Measurements from ENCODE around the gene PARL.
"Not testable (repeated sequence)": the region's sequence is repeated elsewhere in the genome, so short reads cannot be mapped to it uniquely, and the experiment has no call there.

Gene PARL

GRCh38 chr3:183904833-183905780 lies 20.4 kb upstream of the PARL start:
- DNase-seq (ENCODE audit: low spot score), result no peak

DNA sequence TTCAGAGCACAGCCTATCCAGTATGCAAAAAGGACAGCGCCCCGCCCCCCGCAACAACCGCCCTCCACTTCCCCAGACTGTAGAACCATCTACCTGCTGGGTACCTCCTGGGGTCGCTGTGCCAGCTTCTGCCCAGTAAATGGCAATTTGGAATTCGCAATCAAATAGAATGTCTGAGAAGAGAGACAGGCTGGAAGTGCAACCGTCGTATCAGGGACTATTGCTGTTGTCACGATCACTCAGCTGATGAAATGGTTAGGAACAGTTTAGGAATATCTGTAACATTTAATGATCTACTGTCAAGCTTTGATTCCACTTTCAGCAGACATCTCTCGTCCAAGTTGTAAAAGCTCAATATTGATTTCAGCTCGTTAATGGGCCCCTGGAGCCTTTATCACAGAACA lies 13.3 kb upstream of the PARL start:
- no peak for DNase-seq (ENCODE audit: low spot score)

DNA sequence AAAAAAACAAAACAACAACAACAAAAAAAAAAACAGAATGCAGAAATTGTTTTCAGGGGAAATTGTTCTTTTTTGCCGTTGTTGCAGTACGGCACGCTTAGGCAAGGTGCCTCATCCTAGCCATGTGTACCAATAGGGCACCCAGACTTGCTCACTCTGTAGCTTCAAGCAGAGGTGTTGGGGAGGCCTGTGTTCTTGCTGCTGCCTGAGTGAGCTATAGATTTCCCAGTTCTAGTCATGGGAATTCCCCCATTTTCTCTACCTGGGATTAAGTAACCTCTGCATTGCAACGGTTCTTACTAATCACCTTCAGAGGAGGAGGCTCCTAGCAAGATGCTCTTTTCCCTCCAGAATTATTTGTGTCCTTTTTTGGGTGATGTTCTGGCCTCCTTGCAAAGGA lies 12.9 kb upstream of the PARL start:
- DNase-seq (ENCODE audit: low spot score), result no peak

- DNase-seq (ENCODE audit: low spot score), result no peak
Measured at GRCh38 chr3:183896610-183897009, 11.9 kb upstream of the PARL start.

- DNase-seq (ENCODE audit: low spot score), result no peak
Measured at GRCh38 chr3:183896184-183896583, 11.5 kb upstream of the PARL start.

GRCh38 chr3:183895774-183896173 lies 11.1 kb upstream of the PARL start:
- DNase-seq (ENCODE audit: low spot score), result no peak

GRCh38 chr3:183895296-183895695 lies 10.6 kb upstream of the PARL start:
- DNase-seq (ENCODE audit: low spot score), result peak; percentile 64

GRCh38 chr3:183892610-183893214 lies 8.0 kb upstream of the PARL start:
- no peak for DNase-seq (ENCODE audit: low spot score)

DNA sequence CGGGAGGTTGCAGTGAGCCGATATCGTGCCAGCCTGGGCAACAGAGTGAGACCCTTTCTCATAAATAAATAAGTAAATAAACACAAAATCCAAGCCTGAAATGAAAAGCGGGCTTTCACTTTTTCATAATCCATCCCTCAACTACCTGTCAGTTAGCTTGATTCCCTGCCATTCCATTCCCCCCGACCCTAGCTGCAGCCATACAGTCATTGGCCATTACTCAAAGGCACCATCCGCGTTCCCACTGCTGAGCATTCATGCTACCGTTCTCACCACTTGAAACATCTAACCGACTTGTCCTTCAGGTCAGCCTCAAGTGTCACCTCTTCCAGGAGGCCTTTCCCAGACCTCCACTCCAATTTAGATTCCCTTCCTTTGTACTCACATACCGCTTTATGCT lies 1.1 kb upstream of the PARL start:
- DNase-seq (ENCODE audit: low spot score), result no peak

GRCh38 chr3:183884097-183884426 lies 618 bp downstream of the PARL start:
- no peak for DNase-seq (ENCODE audit: low spot score)

DNA sequence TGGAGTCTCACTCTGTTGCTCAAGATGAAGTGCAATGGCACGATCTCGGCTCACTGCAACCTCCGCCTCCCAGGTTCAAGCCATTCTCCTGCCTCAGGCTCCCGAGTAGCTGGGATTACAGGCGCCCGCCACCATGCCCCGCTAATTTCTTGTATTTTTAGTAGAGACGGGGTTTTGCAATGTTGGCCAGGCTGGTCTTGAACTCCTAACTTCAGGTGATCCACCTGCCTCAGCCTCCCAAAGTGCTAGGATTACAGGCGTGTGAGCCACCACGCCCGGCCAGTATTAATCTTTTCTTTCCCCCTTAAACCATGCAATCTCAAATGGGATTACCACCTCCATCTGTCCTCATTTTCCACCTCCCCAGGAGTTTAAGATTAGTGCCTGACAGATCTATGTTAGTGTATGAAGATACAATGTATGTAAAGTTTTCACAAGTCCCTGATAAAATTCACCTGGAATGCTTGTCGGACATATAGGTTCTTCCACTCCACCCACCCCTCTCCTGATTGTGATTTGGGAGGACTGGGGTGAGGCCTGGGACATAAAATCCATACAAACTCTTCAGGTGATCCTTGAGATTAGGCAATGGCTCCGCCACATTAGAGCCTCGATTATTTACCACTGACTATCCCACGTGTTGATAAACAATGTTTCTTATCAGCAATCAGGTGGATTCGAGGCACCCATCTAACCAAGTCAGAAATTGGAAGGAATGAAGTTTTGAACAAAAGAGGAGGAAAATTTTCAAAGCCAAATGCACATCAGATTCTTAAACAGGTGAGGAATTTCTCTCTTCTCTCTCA lies 1.2 kb downstream of the PARL start:
- DNase-seq (ENCODE audit: low spot score), result no peak

- DNase-seq (ENCODE audit: low spot score), result no peak
Measured at GRCh38 chr3:183880121-183880520, 4.6 kb downstream of the PARL start.

- DNase-seq (ENCODE audit: low spot score), result no peak
Measured at GRCh38 chr3:183879243-183879642, 5.4 kb downstream of the PARL start.

- DNase-seq (ENCODE audit: low spot score), result no peak
Measured at GRCh38 chr3:183878071-183878470, 6.6 kb downstream of the PARL start.

- not testable (repeated sequence) for DNase-seq (ENCODE audit: low spot score)
Measured at GRCh38 chr3:183877227-183877626, 7.5 kb downstream of the PARL start.

- DNase-seq (ENCODE audit: low spot score), result no peak
Measured at GRCh38 chr3:183875411-183875810, 9.3 kb downstream of the PARL start.

- no peak for DNase-seq (ENCODE audit: low spot score)
Measured at GRCh38 chr3:183873914-183874313, 10.8 kb downstream of the PARL start.

DNA sequence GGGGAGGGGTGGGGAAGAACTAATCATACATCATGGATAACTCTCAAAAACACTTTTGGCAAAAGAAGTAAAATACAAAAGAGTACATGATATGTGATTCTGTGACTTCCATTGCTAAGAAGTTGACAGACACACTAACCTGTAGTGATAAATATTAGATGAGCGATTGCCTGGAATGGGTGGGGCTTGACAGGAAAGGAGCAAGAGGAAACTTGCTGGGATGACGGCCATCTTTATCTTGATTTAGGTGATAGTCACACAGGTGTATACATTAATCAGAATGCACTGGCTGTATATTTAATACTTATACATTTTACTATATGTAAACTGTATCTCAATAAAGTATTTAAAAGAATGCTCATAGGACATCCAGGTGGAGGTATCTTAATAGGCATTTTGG lies 13.1 kb downstream of the PARL start:
- no peak for DNase-seq (ENCODE audit: low spot score)

GRCh38 chr3:183870563-183870962 lies 14.1 kb downstream of the PARL start:
- DNase-seq (ENCODE audit: low spot score), result no peak

DNA sequence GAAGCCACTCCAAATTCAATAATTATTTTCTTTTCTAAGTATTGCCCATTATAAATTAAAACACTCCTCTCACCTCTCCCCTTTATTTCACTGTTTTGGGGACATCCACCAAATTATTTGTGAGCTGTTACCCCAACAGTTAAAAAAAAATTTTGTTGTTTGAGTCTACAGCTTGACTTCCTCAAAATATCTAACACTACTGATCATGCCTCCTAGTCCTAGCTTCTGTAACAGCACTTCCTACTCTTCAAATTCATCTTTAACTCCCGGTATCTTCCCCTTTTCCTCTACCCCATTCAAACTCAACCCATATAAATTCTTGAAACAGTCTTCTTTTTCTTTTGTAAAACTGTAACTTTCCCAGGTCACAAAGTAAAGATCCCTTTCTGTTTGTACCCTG lies 15.9 kb downstream of the PARL start:
- DNase-seq (ENCODE audit: low spot score), result no peak

- no peak for DNase-seq (ENCODE audit: low spot score)
Measured at GRCh38 chr3:183862610-183863009, 22.1 kb downstream of the PARL start.

DNA sequence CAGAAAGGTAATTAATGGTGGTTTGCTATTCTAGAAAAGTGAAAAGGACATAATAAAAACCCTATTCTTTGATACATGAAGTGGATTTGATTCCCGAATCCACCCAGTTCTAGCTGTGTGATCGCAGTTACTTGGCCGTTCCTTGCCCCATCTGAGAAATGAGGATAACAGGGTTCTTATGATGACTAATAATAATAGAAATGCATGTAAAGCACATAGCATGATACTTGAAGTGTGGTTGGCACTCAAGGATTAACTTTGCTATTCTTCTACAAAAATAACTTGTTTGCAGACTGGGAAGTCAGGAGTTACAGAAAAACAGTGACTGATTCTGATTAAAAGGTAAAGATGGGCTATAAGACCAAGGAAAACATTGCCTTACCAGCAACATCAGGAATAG lies 26.8 kb downstream of the PARL start:
- DNase-seq (ENCODE audit: low spot score), result no peak
